C4-2B (cell line): ENCODE results near the gene IHH.

Source experiments
- CTCF ChIP-seq: fragments of 450-650 bp; conservative IDR thresholded peaks from 2 replicates; pipeline ENCODE4 v1.5.1; 2017; ENCODE audit warnings: mild to moderate bottlenecking
- ZFX ChIP-seq: fragments of 450-650 bp; IDR thresholded peaks from 2 replicates; pipeline ENCODE4 v1.6.1; 2017

- TF ChIP-seq CTCF (no peak), ZFX (no peak)
Measured at GRCh38 chr2:219087848-219088247, 27.1 kb upstream of the IHH start.
